Natural killer cell (primary cell): ENCODE data around the gene IKZF2. TPM values are rescaled to one million over a fixed set of nuclear protein-coding genes. Genes with fewer than 3 reads are reported as not detected.

Experiments
- ATAC-seq, 3 donors: fragments of 150-1000 bp in 2 of 3; fragments of 200-7000 bp in 1 of 3; cut with Tn5 transposase; 1 replicate in 1 of 3; 2 replicates in 2 of 3; pipeline ENCODE4 v1.10.0; 2021; ENCODE audit warnings: mild to moderate bottlenecking in 2 of 3, moderate library complexity in 2 of 3
- DNase-seq, 2 donors: peaks; one replicate each; pipeline versions ENCODE4 v3.0.0 to v3.0.0-alpha.2; 2013 to 2021; ENCODE audit warnings: mixed read lengths in 1 of 2
- H3K27ac ChIP-seq: one replicate; pipeline ENCODE4 v1.5.1; 2013; ENCODE audit warnings: mild to moderate bottlenecking, low read length
- H3K27me3 ChIP-seq: one replicate; pipeline ENCODE4 v1.6.1; 2013; ENCODE audit warnings: low read length; ENCODE audit not compliant: control insufficient read depth, insufficient read depth
- H3K36me3 ChIP-seq: one replicate; pipeline ENCODE4 v1.6.1; 2013; ENCODE audit warnings: low read length; ENCODE audit not compliant: control insufficient read depth, insufficient read depth
- H3K4me1 ChIP-seq: one replicate; pipeline ENCODE4 v1.6.1; 2013; ENCODE audit warnings: low read length; ENCODE audit not compliant: control insufficient read depth, insufficient read depth
- H3K4me3 ChIP-seq: one replicate; pipeline ENCODE4 v1.5.1; 2013; ENCODE audit warnings: low read length
- H3K9me3 ChIP-seq: one replicate; pipeline ENCODE4 v1.6.1; 2013; ENCODE audit warnings: low read length; ENCODE audit not compliant: control insufficient read depth, insufficient read depth
- H3K27ac Mint-ChIP-seq, 2 donors: one replicate each; pipeline ENCODE4 v1.8.0; 2022; ENCODE audit warnings: mild to moderate bottlenecking in 2 of 2, mixed read lengths in 2 of 2, moderate library complexity in 1 of 2
- H3K27me3 Mint-ChIP-seq, 2 donors: one replicate each; pipeline ENCODE4 v1.8.0; 2022; ENCODE audit warnings: low read depth in 2 of 2, mixed read lengths in 2 of 2
- H3K36me3 Mint-ChIP-seq: one replicate; pipeline ENCODE4 v1.8.0; 2022; ENCODE audit warnings: mixed read lengths
- H3K4me1 Mint-ChIP-seq, 2 donors: one replicate each; pipeline ENCODE4 v1.8.0; 2022; ENCODE audit warnings: mixed read lengths in 2 of 2
- H3K4me3 Mint-ChIP-seq: one replicate; pipeline ENCODE4 v1.8.0; 2022; ENCODE audit warnings: mild to moderate bottlenecking, moderate library complexity, mixed read lengths
- H3K9me3 Mint-ChIP-seq, 2 donors: one replicate each; pipeline ENCODE4 v1.8.0; 2022; ENCODE audit warnings: mixed read lengths in 2 of 2
- CTCF ChIP-seq: fragments of 200-600 bp; IDR thresholded peaks from one replicate; pipeline ENCODE4 v1.8.0; 2022; ENCODE audit warnings: antibody characterized with exemption
- WGBS: methylation state at CpG from one replicate; pipeline ENCODE4 v1.1.7; 2013; ENCODE audit warnings: missing lambda C conversion rate; ENCODE audit not compliant: insufficient coverage; 5-methylcytosine and 5-hydroxymethylcytosine counted together
- intact Hi-C: fragments of 100-400 bp; cut with micrococcal nuclease; formaldehyde crosslinking; loops from one replicate; pipeline ENCODE4 v1.14.2; 2022
- total RNA-seq, 4 donors: library from RNA; stranded (reverse); fragments of 120-200 nt in 1 of 4; gene quantifications; one replicate each; pipeline versions ENCODE4 v1.2.3 to v1.2.4, GENCODE V29; 2013 to 2022

Gene IKZF2
- total RNA-seq, 3 donors from 2014 or later (not counting 1 experiment from before 2014, with no cell fraction given) = 74.4 to 162 (median 133) TPM

- DNase-seq (no peak), ATAC-seq (no peak)
- no peaks in the 10 kb centered on the region for H3K36me3 Mint-ChIP-seq
- peak overlapping the region in 1 of 2 donors; percentile 32 for H3K27ac Mint-ChIP-seq
- no peaks in the 10 kb centered on the region for H3K27me3 Mint-ChIP-seq
- Histone ChIP-seq H3K27ac (no peak overlapping the region), H3K27me3 (no peaks in the 10 kb centered on the region), H3K36me3 (peaks cover 12% of the 10 kb centered on the region), H3K9me3 (no peaks in the 10 kb centered on the region), H3K4me1 (no peaks in the 10 kb centered on the region), H3K4me3 (no peak overlapping the region)
- H3K4me1 Mint-ChIP-seq = peaks cover 30 to 50% of the 10 kb centered on the region in 2 donors
- no peak for TF ChIP-seq CTCF
- WGBS = 73% methylated on average over 3 of the region's 5 CpGs
- intact Hi-C loops = loop anchor here (5.0 kb wide), 2 partner anchors 37 to 113 kb away; no protein-coding TSS in a partner anchor
- H3K4me3 Mint-ChIP-seq = no peak overlapping the region
- no peaks in the 10 kb centered on the region for H3K9me3 Mint-ChIP-seq
Measured at GRCh38 chr2:213004197-213004821, 147.1 kb downstream of the IKZF2 start.

GRCh38 chr2:213002383-213002782 is 149.0 kb downstream of the IKZF2 start:
- Histone ChIP-seq H3K9me3 (no peaks in the 10 kb centered on the region), H3K27ac (no peak overlapping the region), H3K27me3 (no peaks in the 10 kb centered on the region), H3K4me1 (no peaks in the 10 kb centered on the region), H3K4me3 (no peak overlapping the region), H3K36me3 (peaks cover 7% of the 10 kb centered on the region)
- H3K36me3 Mint-ChIP-seq = no peaks in the 10 kb centered on the region
- H3K4me1 Mint-ChIP-seq = peaks cover 35 to 59% of the 10 kb centered on the region in 2 donors
- ATAC-seq (peak; percentile 36 to 62 (median 57)), DNase-seq (no peak)
- no peaks in the 10 kb centered on the region for H3K27me3 Mint-ChIP-seq
- no peak overlapping the region for H3K4me3 Mint-ChIP-seq
- intact Hi-C loops = loop anchor here (2.0 to 5.0 kb wide), 3 partner anchors 35 to 144 kb away; no protein-coding TSS in a partner anchor
- H3K9me3 Mint-ChIP-seq = no peaks in the 10 kb centered on the region
- TF ChIP-seq CTCF = no peak
- peak overlapping the region; percentile 89 to 96 for H3K27ac Mint-ChIP-seq

- peak in 1 of 2 donors; percentile 24 for DNase-seq
- H3K27me3 ChIP-seq = no peaks in the 10 kb centered on the region
- peak overlapping the region; percentile 18 for H3K4me3 ChIP-seq
- peaks cover 42 to 65% of the 10 kb centered on the region in 2 donors for H3K4me1 Mint-ChIP-seq
- H3K9me3 ChIP-seq = no peaks in the 10 kb centered on the region
- intact Hi-C loops = loop anchor here (5.0 kb wide), 2 partner anchors 34 to 116 kb away; no protein-coding TSS in a partner anchor
- H3K27ac ChIP-seq = peak overlapping the region; percentile 82
- no peaks in the 10 kb centered on the region for H3K9me3 Mint-ChIP-seq
- TF ChIP-seq CTCF = no peak
- no peaks in the 10 kb centered on the region for H3K36me3 ChIP-seq
- ATAC-seq = peak; percentile 59 to 64 (median 63)
- H3K4me3 Mint-ChIP-seq = peak overlapping the region; percentile 93
- H3K27me3 Mint-ChIP-seq = no peaks in the 10 kb centered on the region
- 92% methylated on average over 1 of the region's 3 CpGs for WGBS
- no peaks in the 10 kb centered on the region for H3K36me3 Mint-ChIP-seq
- H3K27ac Mint-ChIP-seq = peak overlapping the region; percentile 89 to 96
- no peaks in the 10 kb centered on the region for H3K4me1 ChIP-seq
Measured at GRCh38 chr2:213001297-213001910, 150.0 kb downstream of the IKZF2 start.
